CD4-positive, CD25-positive, alpha-beta regulatory T cell (primary cell): ENCODE data around the gene VTI1A. TPM values are rescaled to one million over a fixed set of nuclear protein-coding genes. Genes with fewer than 3 reads are reported as not detected.

Experiments used
- ATAC-seq, 2 donors: fragments of 150-1000 bp; cut with Tn5 transposase; one replicate each; pipeline ENCODE4 v1.10.0; 2021; ENCODE audit warnings: low read depth in 2 of 2, moderate number of reproducible peaks in 2 of 2, moderate library complexity in 1 of 2
- DNase-seq, 3 donors: peaks; one replicate each; pipeline versions ENCODE4 v3.0.0 to v3.0.0-alpha.2; 2012 to 2022; ENCODE audit warnings: mixed read lengths in 1 of 3
- H3K27ac ChIP-seq: one replicate; pipeline ENCODE4 v1.7.0; 2013; ENCODE audit warnings: mild to moderate bottlenecking, low read length; ENCODE audit not compliant: insufficient read depth, poor library complexity, severe bottlenecking
- H3K27me3 ChIP-seq: one replicate; pipeline ENCODE4 v1.7.0; 2013; ENCODE audit warnings: low read length; ENCODE audit not compliant: control insufficient read depth, insufficient read depth
- H3K36me3 ChIP-seq: one replicate; pipeline ENCODE4 v1.7.0; 2013; ENCODE audit warnings: mild to moderate bottlenecking, low read length, moderate library complexity; ENCODE audit not compliant: control insufficient read depth, insufficient read depth
- H3K4me1 ChIP-seq: 2 replicates; pipeline ENCODE4 v1.7.0; 2013; ENCODE audit warnings: mild to moderate bottlenecking, low read length; ENCODE audit not compliant: insufficient read depth, control insufficient read depth, poor library complexity, severe bottlenecking
- H3K4me3 ChIP-seq: one replicate; pipeline ENCODE4 v1.7.0; 2013; ENCODE audit warnings: low read depth, mild to moderate bottlenecking, low read length, moderate library complexity
- H3K9me3 ChIP-seq, 2 experiments: 1 replicate in 1 of 2; 2 replicates in 1 of 2; pipeline ENCODE4 v1.7.0; 2013; ENCODE audit warnings: low read length in 2 of 2, mild to moderate bottlenecking in 1 of 2, moderate library complexity in 1 of 2; ENCODE audit not compliant: control insufficient read depth in 2 of 2
- H3K27ac Mint-ChIP-seq, 3 donors: one replicate each; pipeline ENCODE4 v1.8.0; 2020 to 2022; ENCODE audit warnings: mild to moderate bottlenecking in 3 of 3, mixed read lengths in 3 of 3, moderate library complexity in 2 of 3
- H3K27me3 Mint-ChIP-seq: one replicate; pipeline ENCODE4 v1.8.0; 2022; ENCODE audit warnings: mild to moderate bottlenecking, mixed read lengths
- H3K36me3 Mint-ChIP-seq: one replicate; pipeline ENCODE4 v1.8.0; 2020; ENCODE audit warnings: mixed read lengths
- H3K4me1 Mint-ChIP-seq, 4 donors: one replicate each; pipeline ENCODE4 v1.8.0; 2020 to 2022; ENCODE audit warnings: mixed read lengths in 4 of 4, mild to moderate bottlenecking in 1 of 4
- H3K4me3 Mint-ChIP-seq, 4 donors: one replicate each; pipeline ENCODE4 v1.8.0; 2020 to 2022; ENCODE audit warnings: mild to moderate bottlenecking in 4 of 4, mixed read lengths in 4 of 4, moderate library complexity in 3 of 4
- H3K9me3 Mint-ChIP-seq, 7 donors: one replicate each; pipeline ENCODE4 v1.8.0; 2020 to 2022; ENCODE audit warnings: mixed read lengths in 7 of 7, mild to moderate bottlenecking in 3 of 7, moderate library complexity in 2 of 7
- polyA plus RNA-seq, 4 donors: library from polyadenylated mRNA; unstranded; fragments of 300-500 nt; fragmentation: Illumina TruSeq; gene quantifications; one replicate each; pipeline ENCODE4 v1.2.3, GENCODE V29; 2021
- total RNA-seq: library from RNA; stranded (reverse); gene quantifications from one replicate; pipeline ENCODE4 v1.2.3, GENCODE V29; 2022

Gene VTI1A
- total and polyA plus RNA-seq, 5 donors from 2014 or later: 25.5 to 77.7 (median 35.1) TPM

- no peak overlapping the region for H3K27ac Mint-ChIP-seq
- H3K4me3 Mint-ChIP-seq: no peak overlapping the region
- H3K27me3 Mint-ChIP-seq: no peaks in the 10 kb centered on the region
These were observed 318.8 kb downstream of the VTI1A start for GRCh38 chr10:112765717-112766235.

GRCh38 chr10:112766636-112767035 is 319.6 kb downstream of the VTI1A start:
- no peaks in the 10 kb centered on the region for H3K9me3 ChIP-seq
- Mint-ChIP-seq H3K27me3 (no peaks in the 10 kb centered on the region), H3K36me3 (peaks cover 7% of the 10 kb centered on the region), H3K4me1 (no peaks in the 10 kb centered on the region), H3K27ac (no peak overlapping the region), H3K4me3 (no peak overlapping the region), H3K9me3 (no peaks in the 10 kb centered on the region)
- DNase-seq (no peak), ATAC-seq (no peak)
- no peak overlapping the region for H3K4me3 ChIP-seq
- H3K27ac ChIP-seq: no peak overlapping the region
- no peaks in the 10 kb centered on the region for H3K27me3 ChIP-seq
- H3K36me3 ChIP-seq: no peaks in the 10 kb centered on the region
- no peaks in the 10 kb centered on the region for H3K4me1 ChIP-seq

More at GRCh38 chr10:112765717-112766235, 318.8 kb downstream of the VTI1A start:
- H3K4me1 Mint-ChIP-seq: no peaks in the 10 kb centered on the region
- H3K4me3 ChIP-seq: no peak overlapping the region
- H3K4me1 ChIP-seq: no peaks in the 10 kb centered on the region
- no peaks in the 10 kb centered on the region for H3K9me3 ChIP-seq
- H3K9me3 Mint-ChIP-seq: no peaks in the 10 kb centered on the region
- peaks cover 4% of the 10 kb centered on the region for H3K36me3 Mint-ChIP-seq
- H3K27ac ChIP-seq: no peak overlapping the region
- DNase-seq: no peak
- no peaks in the 10 kb centered on the region for H3K36me3 ChIP-seq
- no peak for ATAC-seq
- no peaks in the 10 kb centered on the region for H3K27me3 ChIP-seq

DNA sequence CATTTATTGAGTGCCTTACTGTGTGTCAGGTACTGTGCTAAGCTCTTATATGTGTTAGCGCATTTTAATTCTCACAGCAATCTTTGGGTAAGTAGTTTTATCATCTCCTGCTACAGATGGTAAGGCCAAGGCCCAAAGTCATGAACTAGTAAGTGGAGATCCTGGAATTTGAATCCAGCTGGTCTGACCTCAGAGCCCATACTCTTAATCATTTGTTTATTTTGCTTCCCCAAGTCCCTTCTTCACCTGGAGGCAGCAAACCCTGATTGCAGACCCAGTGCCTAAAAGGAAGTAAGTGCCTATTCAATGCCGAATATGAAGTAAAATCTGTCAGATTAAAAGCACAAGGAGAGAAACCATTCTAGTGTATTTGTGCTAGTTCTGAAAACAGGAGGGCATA is 320.1 kb downstream of the VTI1A start:
- no peak overlapping the region for H3K4me3 Mint-ChIP-seq
- H3K27me3 Mint-ChIP-seq: no peaks in the 10 kb centered on the region
- Histone ChIP-seq H3K4me3 (no peak overlapping the region), H3K4me1 (no peaks in the 10 kb centered on the region), H3K36me3 (no peaks in the 10 kb centered on the region), H3K27ac (no peak overlapping the region), H3K9me3 (no peaks in the 10 kb centered on the region), H3K27me3 (no peaks in the 10 kb centered on the region)
- H3K9me3 Mint-ChIP-seq: no peaks in the 10 kb centered on the region
- ATAC-seq: no peak
- DNase-seq: no peak
- H3K36me3 Mint-ChIP-seq: peaks cover 12% of the 10 kb centered on the region
- no peaks in the 10 kb centered on the region for H3K4me1 Mint-ChIP-seq
- H3K27ac Mint-ChIP-seq: no peak overlapping the region

DNA sequence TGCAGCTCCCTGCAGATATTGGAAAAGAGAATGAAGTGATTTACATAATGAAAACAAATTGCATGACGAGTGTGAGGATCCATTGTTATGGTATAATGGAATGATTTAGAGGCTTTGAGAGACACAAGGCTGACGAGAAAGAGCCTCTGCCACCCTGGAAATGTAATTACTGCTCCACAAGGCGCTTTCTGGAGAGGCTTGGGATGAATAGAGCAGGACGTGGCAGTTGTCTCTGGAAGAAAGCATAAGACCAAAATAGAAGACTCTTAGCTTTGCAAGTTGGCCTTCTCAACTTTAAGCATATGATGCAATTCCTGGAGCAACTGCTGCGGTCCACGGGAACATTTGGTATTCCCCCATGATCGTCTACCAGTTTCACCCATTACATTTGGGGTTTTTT is 321.1 kb downstream of the VTI1A start:
- Mint-ChIP-seq H3K27me3 (no peaks in the 10 kb centered on the region), H3K27ac (no peak overlapping the region), H3K4me1 (no peaks in the 10 kb centered on the region), H3K9me3 (no peaks in the 10 kb centered on the region), H3K4me3 (no peak overlapping the region), H3K36me3 (peaks cover 18% of the 10 kb centered on the region)
- H3K9me3 ChIP-seq: no peaks in the 10 kb centered on the region
- no peaks in the 10 kb centered on the region for H3K27me3 ChIP-seq
- no peak for DNase-seq
- H3K27ac ChIP-seq: no peak overlapping the region
- H3K4me1 ChIP-seq: no peaks in the 10 kb centered on the region
- H3K36me3 ChIP-seq: no peaks in the 10 kb centered on the region
- no peak for ATAC-seq
- no peak overlapping the region for H3K4me3 ChIP-seq

DNA sequence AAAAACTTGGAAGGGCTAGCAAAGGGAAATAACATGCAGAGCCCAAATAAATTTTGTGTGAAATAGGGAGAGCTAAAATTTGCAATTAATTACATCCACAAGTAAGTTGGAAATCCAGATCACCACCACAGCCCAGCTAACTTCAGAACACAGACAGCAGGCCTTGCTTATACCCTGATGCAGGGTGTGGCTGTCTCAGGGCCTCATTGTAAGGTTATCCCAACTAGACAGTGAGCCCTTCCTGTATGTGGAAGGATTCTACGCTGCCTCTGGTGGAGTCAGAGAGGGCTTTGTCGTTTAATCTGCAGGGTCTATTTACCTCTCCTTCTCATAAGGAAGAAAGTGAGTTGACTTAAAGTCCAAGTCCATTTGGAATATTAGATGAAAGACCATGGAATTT is 322.1 kb downstream of the VTI1A start:
- H3K4me3 Mint-ChIP-seq: no peak overlapping the region
- no peak overlapping the region for H3K27ac Mint-ChIP-seq
- H3K27ac ChIP-seq: no peak overlapping the region
- peaks cover 26% of the 10 kb centered on the region for H3K36me3 Mint-ChIP-seq
- H3K36me3 ChIP-seq: no peaks in the 10 kb centered on the region
- DNase-seq (no peak), ATAC-seq (no peak)
- no peaks in the 10 kb centered on the region for H3K27me3 ChIP-seq
- no peak overlapping the region for H3K4me3 ChIP-seq
- no peaks in the 10 kb centered on the region for H3K4me1 ChIP-seq
- H3K27me3 Mint-ChIP-seq: no peaks in the 10 kb centered on the region
- no peaks in the 10 kb centered on the region for H3K9me3 ChIP-seq
- no peaks in the 10 kb centered on the region for H3K9me3 Mint-ChIP-seq
- no peaks in the 10 kb centered on the region for H3K4me1 Mint-ChIP-seq

GRCh38 chr10:112769611-112770370 is 322.8 kb downstream of the VTI1A start:
- no peak overlapping the region for H3K27ac ChIP-seq
- no peak for ATAC-seq
- Mint-ChIP-seq H3K9me3 (no peaks in the 10 kb centered on the region), H3K36me3 (peaks cover 26% of the 10 kb centered on the region), H3K4me1 (no peaks in the 10 kb centered on the region), H3K27ac (no peak overlapping the region), H3K27me3 (no peaks in the 10 kb centered on the region), H3K4me3 (no peak overlapping the region)
- H3K36me3 ChIP-seq: no peaks in the 10 kb centered on the region
- H3K9me3 ChIP-seq: no peaks in the 10 kb centered on the region
- no peak overlapping the region for H3K4me3 ChIP-seq
- no peak for DNase-seq
- H3K27me3 ChIP-seq: no peaks in the 10 kb centered on the region
- no peaks in the 10 kb centered on the region for H3K4me1 ChIP-seq

GRCh38 chr10:112771733-112772132 is 324.7 kb downstream of the VTI1A start:
- H3K27me3 ChIP-seq: no peaks in the 10 kb centered on the region
- no peaks in the 10 kb centered on the region for H3K27me3 Mint-ChIP-seq
- H3K9me3 ChIP-seq: no peaks in the 10 kb centered on the region
- H3K4me3 ChIP-seq: no peak overlapping the region
- DNase-seq: no peak
- H3K27ac ChIP-seq: no peak overlapping the region
- H3K36me3 Mint-ChIP-seq: peaks cover 34% of the 10 kb centered on the region
- H3K9me3 Mint-ChIP-seq: no peaks in the 10 kb centered on the region
- no peak overlapping the region for H3K27ac Mint-ChIP-seq
- no peaks in the 10 kb centered on the region for H3K36me3 ChIP-seq
- no peaks in the 10 kb centered on the region for H3K4me1 ChIP-seq
- H3K4me1 Mint-ChIP-seq: no peaks in the 10 kb centered on the region
- no peak overlapping the region for H3K4me3 Mint-ChIP-seq
- ATAC-seq: no peak

DNA sequence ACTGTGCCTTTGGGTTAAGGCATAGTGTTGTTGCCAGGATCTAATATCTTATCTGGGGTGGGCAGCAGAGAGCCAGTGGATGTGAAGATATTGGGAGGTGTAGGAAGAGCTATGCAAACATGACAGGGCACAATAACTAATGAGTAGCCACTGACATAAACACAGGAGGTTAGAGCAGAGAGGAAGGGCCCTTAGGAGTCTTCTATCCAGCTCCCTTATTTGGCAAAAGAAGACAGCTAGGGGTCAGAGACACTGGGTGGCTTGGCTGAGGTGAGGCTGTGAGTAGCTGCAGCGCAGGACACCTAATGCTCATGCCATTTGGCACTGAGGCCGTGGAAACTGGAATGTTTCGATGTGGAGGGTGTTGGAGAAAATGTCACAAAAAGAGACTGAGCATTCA is 326.8 kb downstream of the VTI1A start:
- H3K27ac Mint-ChIP-seq: peak overlapping the region in 1 of 3 donors; percentile 15
- Histone ChIP-seq H3K4me3 (no peak overlapping the region), H3K27me3 (no peaks in the 10 kb centered on the region), H3K4me1 (no peaks in the 10 kb centered on the region), H3K36me3 (no peaks in the 10 kb centered on the region), H3K9me3 (no peaks in the 10 kb centered on the region), H3K27ac (no peak overlapping the region)
- ATAC-seq (no peak), DNase-seq (no peak)
- H3K27me3 Mint-ChIP-seq: no peaks in the 10 kb centered on the region
- no peak overlapping the region for H3K4me3 Mint-ChIP-seq
- H3K36me3 Mint-ChIP-seq: peaks cover 30% of the 10 kb centered on the region
- no peaks in the 10 kb centered on the region for H3K9me3 Mint-ChIP-seq
- H3K4me1 Mint-ChIP-seq: peaks cover 0 to 3% (median 1%) of the 10 kb centered on the region in 4 donors
